Keratinocyte (primary cell): ENCODE measurements around the gene MRTFA. TPM values are rescaled to one million over a fixed set of nuclear protein-coding genes. Genes with fewer than 3 reads are reported as not detected.

Experiments used
- DNase-seq: peaks from one replicate; pipeline ENCODE4 v3.0.0-alpha.2; 2011; ENCODE audit warnings: low read depth, missing footprints, low spot score
- FAIRE-seq: peaks from 2 replicates; lab custom pipeline; 2011; peaks lifted over from hg19 to GRCh38; lab: Jason Lieb, UNC
- H2AFZ ChIP-seq: 2 replicates; pipeline ENCODE4 v1.6.0; 2012; ENCODE audit warnings: low read length, control low read depth, inconsistent platforms; ENCODE audit not compliant: control insufficient read depth
- H3K27ac ChIP-seq: 2 replicates; pipeline ENCODE4 v1.5.1; 2011; ENCODE audit warnings: low read length; ENCODE audit not compliant: control insufficient read depth, insufficient read depth
- H3K27me3 ChIP-seq: 3 replicates; pipeline ENCODE4 v1.6.0; 2011; ENCODE audit warnings: low read length; ENCODE audit not compliant: control insufficient read depth, insufficient read depth; ENCODE audit errors: extremely low read depth
- H3K36me3 ChIP-seq, 2 experiments: 2 replicates in 1 of 2; 3 replicates in 1 of 2; pipeline ENCODE4 v1.5.1; 2011; ENCODE audit warnings: low read length in 2 of 2, mild to moderate bottlenecking in 1 of 2; ENCODE audit not compliant: control insufficient read depth in 2 of 2, insufficient read depth in 2 of 2; ENCODE audit errors: extremely low read depth in 1 of 2
- H3K4me1 ChIP-seq: 3 replicates; pipeline ENCODE4 v1.5.1; 2011; ENCODE audit warnings: low read length; ENCODE audit not compliant: control insufficient read depth, insufficient read depth; ENCODE audit errors: extremely low read depth
- H3K4me2 ChIP-seq: 3 replicates; pipeline ENCODE4 v1.6.0; 2011; ENCODE audit warnings: low read depth, low read length; ENCODE audit not compliant: control insufficient read depth, insufficient read depth; ENCODE audit errors: extremely low read depth
- H3K4me3 ChIP-seq, 3 experiments: fragments of 200-600 bp in 1 of 3; sonication (generic) in 1 of 3; 2 replicates in 2 of 3; 3 replicates in 1 of 3; pipeline ENCODE4 v1.5.1; 2011 to 2016; ENCODE audit warnings: low read length in 3 of 3, mild to moderate bottlenecking in 3 of 3, control low read depth in 2 of 3, inconsistent platforms in 1 of 3, low read depth in 1 of 3, mixed read lengths in 1 of 3, mixed run types in 1 of 3, moderate library complexity in 1 of 3; ENCODE audit not compliant: control insufficient read depth in 2 of 3, insufficient read depth in 2 of 3; ENCODE audit errors: extremely low read depth in 1 of 3
- H3K79me2 ChIP-seq: 2 replicates; pipeline ENCODE4 v1.6.0; 2012; ENCODE audit warnings: low read length; ENCODE audit not compliant: control insufficient read depth, insufficient read depth
- H3K9ac ChIP-seq: 3 replicates; pipeline ENCODE4 v1.6.0; 2011; ENCODE audit warnings: low read length; ENCODE audit not compliant: control insufficient read depth, insufficient read depth; ENCODE audit errors: extremely low read depth
- H3K9me1 ChIP-seq: 3 replicates; pipeline ENCODE4 v1.6.0; 2011; ENCODE audit warnings: low read length; ENCODE audit not compliant: control insufficient read depth, insufficient read depth; ENCODE audit errors: extremely low read depth
- H3K9me3 ChIP-seq: 2 replicates; pipeline ENCODE4 v1.5.1; 2012; ENCODE audit warnings: low read depth, low read length; ENCODE audit not compliant: control insufficient read depth
- H4K20me1 ChIP-seq: 3 replicates; pipeline ENCODE4 v1.6.0; 2011; ENCODE audit warnings: low read length; ENCODE audit not compliant: control insufficient read depth, insufficient read depth; ENCODE audit errors: extremely low read depth
- CTCF ChIP-seq, 3 experiments: IDR thresholded peaks in 1 of 3; conservative IDR thresholded peaks in 1 of 3; optimal IDR thresholded peaks in 1 of 3; 2 replicates in 2 of 3; 3 replicates in 1 of 3; pipeline versions ENCODE3 to v1.5.1; 2011; ENCODE audit warnings: low read length in 3 of 3, mild to moderate bottlenecking in 3 of 3, moderate library complexity in 2 of 3, control low read depth in 1 of 3, inconsistent platforms in 1 of 3; ENCODE audit not compliant: insufficient read depth in 2 of 3; ENCODE audit errors: extremely low read depth in 1 of 3
- EZH2 ChIP-seq: IDR thresholded peaks from one replicate; pipeline ENCODE4 v1.6.1; 2012; ENCODE audit warnings: inconsistent platforms, mild to moderate bottlenecking, low read length, moderate library complexity
- dilution Hi-C: fragments of 300-500 bp; cut with MboI; formaldehyde crosslinking; loops from one replicate; pipeline ENCODE4 v1.7.0; 2020; ENCODE audit warnings: low sequenced_read_pairs; ENCODE audit not compliant: extremely low pct_ligation_motif_present
- polyA plus RNA-seq, 5 experiments: library from polyadenylated mRNA; depleted of rRNA in 3 of 5; stranded (reverse) in 3 of 5; stranded (forward) in 1 of 5; unstranded in 1 of 5; fragments of >200 nt; gene quantifications; 1 replicate in 1 of 5; 2 replicates in 3 of 5; 3 replicates in 1 of 5; pipeline versions ENCODE4 v1.2.1 to v1.2.3, GENCODE V29; 2011 to 2012; ENCODE audit warnings: missing spikeins in 2 of 5, low read depth in 1 of 5, low replicate concordance in 1 of 5

The MRTFA gene
- polyA plus RNA-seq, 1 donor (not counting 4 experiments of a cell fraction or from before 2014, with no cell fraction given), result 6.5 TPM

DNA sequence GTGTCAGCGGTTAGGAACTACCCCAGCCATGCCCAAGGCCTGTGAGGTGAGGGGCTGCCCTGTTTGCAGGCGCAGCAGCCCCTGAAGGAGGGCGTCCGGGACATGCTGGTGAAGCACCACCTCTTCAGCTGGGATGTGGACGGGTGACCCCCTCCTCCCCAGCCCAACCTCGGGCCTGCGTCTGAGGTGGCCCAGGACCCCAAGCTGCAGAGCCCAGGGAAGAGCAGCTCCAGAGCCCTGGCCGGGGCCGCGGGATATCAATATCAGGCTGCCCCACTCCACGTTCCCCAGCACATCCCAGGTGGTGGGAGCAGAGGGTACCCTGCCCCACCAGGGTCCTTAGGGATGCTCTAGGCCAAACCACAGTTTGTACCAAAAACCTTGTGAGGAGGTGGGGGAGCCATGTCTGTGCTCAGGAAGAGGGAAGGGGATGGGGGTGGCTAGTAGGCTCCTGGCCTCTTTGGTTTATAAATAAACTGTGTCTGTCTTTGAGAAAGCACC, 226.9 kb downstream of the MRTFA start:
- DNase-seq (no peak), FAIRE-seq (no peak)
- Histone ChIP-seq H2AFZ (no peak overlapping the region), H3K9ac (no peak overlapping the region), H3K4me3 (no peak overlapping the region), H3K27me3 (no peaks in the 10 kb centered on the region), H3K4me1 (peaks cover 20% of the 10 kb centered on the region), H4K20me1 (peaks cover 6% of the 10 kb centered on the region), H3K79me2 (no peaks in the 10 kb centered on the region), H3K9me3 (no peaks in the 10 kb centered on the region), H3K36me3 (peaks cover 31 to 37% of the 10 kb centered on the region in 2 experiments), H3K27ac (no peak overlapping the region), H3K4me2 (no peak overlapping the region), H3K9me1 (peaks cover 4% of the 10 kb centered on the region)
- TF ChIP-seq CTCF (optimal IDR thresholded peaks at IDR 0.05 in 1 of 3, IDR thresholded peaks at IDR 0.05 in 1 of 3, conservative IDR thresholded peaks at IDR 0.05 in 1 of 3; ENCODE audit: extremely low read depth in 1 of 3, insufficient read depth in 2 of 3, low read length in 3 of 3) (no peak), EZH2 (no peak)
- dilution Hi-C loops, result no loop called here

DNA sequence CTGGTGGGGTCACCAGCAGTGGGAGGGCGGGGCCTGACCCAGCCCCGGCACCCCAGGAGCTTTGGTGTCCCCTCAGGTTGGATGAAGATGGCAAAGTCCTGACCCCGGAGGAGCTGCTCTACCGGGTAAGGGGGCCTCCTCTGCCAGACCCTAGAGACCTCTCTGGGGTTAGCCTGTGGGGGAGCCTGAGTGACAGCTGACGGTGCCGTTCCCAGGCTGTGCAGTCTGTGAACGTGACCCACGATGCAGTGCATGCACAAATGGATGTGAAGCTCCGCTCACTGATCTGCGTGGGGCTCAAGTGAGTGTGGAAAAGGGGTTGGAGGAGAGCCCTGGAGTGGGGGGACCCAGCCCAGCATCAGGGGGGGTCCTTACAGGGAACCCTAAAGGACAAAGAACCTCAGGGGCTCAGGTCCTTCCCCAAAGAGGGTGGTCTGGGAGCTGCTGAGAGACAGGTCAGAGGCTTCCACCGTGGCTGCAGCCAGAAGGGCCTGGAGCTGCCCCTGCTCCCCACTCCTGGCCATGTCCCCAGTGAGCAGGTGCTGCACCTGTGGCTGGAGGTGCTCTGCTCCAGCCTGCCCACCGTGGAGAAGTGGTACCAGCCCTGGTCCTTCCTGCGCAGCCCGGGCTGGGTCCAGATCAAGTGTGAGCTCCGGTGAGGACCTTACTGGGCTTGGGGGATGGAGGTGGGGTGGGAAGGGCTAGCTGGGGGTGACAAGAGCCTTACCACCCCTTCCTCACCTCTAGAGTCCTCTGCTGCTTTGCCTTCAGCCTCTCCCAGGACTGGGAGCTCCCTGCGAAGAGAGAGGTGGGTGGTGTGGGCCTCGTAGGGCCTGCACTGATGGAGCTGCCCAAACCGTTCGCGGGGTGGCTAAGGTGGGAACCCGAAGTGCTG, 227.6 kb downstream of the MRTFA start:
- FAIRE-seq (no peak), DNase-seq (no peak)
- H3K4me2 ChIP-seq, result no peak overlapping the region
- peaks cover 33 to 43% of the 10 kb centered on the region in 2 experiments for H3K36me3 ChIP-seq
- no peaks in the 10 kb centered on the region for H3K79me2 ChIP-seq
- H3K4me3 ChIP-seq, result no peak overlapping the region
- no peaks in the 10 kb centered on the region for H3K27me3 ChIP-seq
- H3K9ac ChIP-seq, result no peak overlapping the region
- TF ChIP-seq CTCF (optimal IDR thresholded peaks at IDR 0.05 in 1 of 3, IDR thresholded peaks at IDR 0.05 in 1 of 3, conservative IDR thresholded peaks at IDR 0.05 in 1 of 3; ENCODE audit: extremely low read depth in 1 of 3, insufficient read depth in 2 of 3, low read length in 3 of 3), result no peak
- H3K9me3 ChIP-seq, result no peaks in the 10 kb centered on the region
- peaks cover 13% of the 10 kb centered on the region for H3K4me1 ChIP-seq
- H3K27ac ChIP-seq, result no peak overlapping the region
- H4K20me1 ChIP-seq, result peaks cover 6% of the 10 kb centered on the region
- no peak overlapping the region for H2AFZ ChIP-seq
- peaks cover 4% of the 10 kb centered on the region for H3K9me1 ChIP-seq
- dilution Hi-C loops, result no loop called here
